MCF 10A (cell line): ENCODE data around the gene SASH1. TPM values are rescaled to one million over a fixed set of nuclear protein-coding genes. Genes with fewer than 3 reads are reported as not detected.

Experiments used
- BruUV-seq: library from RNA; stranded (reverse); fragments of 400-500 nt; replicated peaks from 2 replicates; lab custom pipeline; 2021; lab: Mats Ljungman, UMichigan
- CTCF ChIA-PET: fragments of 300-600 bp; sonication (Branson Sonifier 250); formaldehyde crosslinking; extraction: SDS; loops from one replicate; lab custom pipeline; 2021; ENCODE audit warnings: antibody characterized with exemption, inconsistent platforms; lab: Yijun Ruan, JAX
- POLR2A ChIA-PET: fragments of 300-600, 350-650 bp; sonication (Branson Sonifier 250); formaldehyde crosslinking; extraction: SDS; loops from one replicate; lab custom pipeline; 2020; ENCODE audit warnings: antibody characterized with exemption, inconsistent platforms; lab: Yijun Ruan, JAX
- DNase-seq: peaks from one replicate; pipeline ENCODE4 v3.0.0-alpha.2; 2018; ENCODE audit not compliant: unreplicated experiment
- H3K27ac Mint-ChIP-seq: one replicate; pipeline ENCODE4 v1.8.0; 2022; ENCODE audit warnings: mild to moderate bottlenecking, low read depth, mixed read lengths; ENCODE audit not compliant: unreplicated experiment
- H3K27me3 Mint-ChIP-seq: one replicate; pipeline ENCODE4 v1.8.0; 2022; ENCODE audit warnings: mixed read lengths; ENCODE audit not compliant: insufficient read depth, unreplicated experiment
- H3K36me3 Mint-ChIP-seq: one replicate; pipeline ENCODE4 v1.8.0; 2022; ENCODE audit warnings: mild to moderate bottlenecking, moderate library complexity, mixed read lengths; ENCODE audit not compliant: insufficient read depth, unreplicated experiment
- H3K4me1 Mint-ChIP-seq: one replicate; pipeline ENCODE4 v1.8.0; 2022; ENCODE audit warnings: mixed read lengths; ENCODE audit not compliant: insufficient read depth, unreplicated experiment
- H3K4me3 Mint-ChIP-seq: one replicate; pipeline ENCODE4 v1.8.0; 2022; ENCODE audit warnings: mild to moderate bottlenecking, moderate library complexity, mixed read lengths; ENCODE audit not compliant: unreplicated experiment
- H3K9me3 Mint-ChIP-seq: one replicate; pipeline ENCODE4 v1.8.0; 2022; ENCODE audit warnings: mixed read lengths; ENCODE audit not compliant: unreplicated experiment
- CTCF ChIP-seq: fragments of 200-600 bp; IDR thresholded peaks from one replicate; pipeline ENCODE4 v1.8.0; 2022; ENCODE audit warnings: antibody characterized with exemption, mild to moderate bottlenecking; ENCODE audit not compliant: unreplicated experiment
- intact Hi-C: fragments of 100-400 bp; cut with micrococcal nuclease; formaldehyde crosslinking; loops from 2 replicates; pipeline ENCODE4 v1.14.1; 2022
- total RNA-seq: library from RNA; stranded (reverse); gene quantifications from 2 replicates; pipeline ENCODE4 v1.2.3, GENCODE V29; 2022

Gene SASH1
- total RNA-seq, 1 experiment from 2014 or later, result 18.4 TPM

GRCh38 chr6:148525453-148525852 is 182.8 kb downstream of the SASH1 start:
- H3K4me1 Mint-ChIP-seq, result peaks cover 13% of the 10 kb centered on the region
- H3K27ac Mint-ChIP-seq, result no peak overlapping the region
- H3K9me3 Mint-ChIP-seq, result no peaks in the 10 kb centered on the region
- peaks cover 48% of the 10 kb centered on the region for H3K36me3 Mint-ChIP-seq
- H3K27me3 Mint-ChIP-seq, result no peaks in the 10 kb centered on the region
- no TSS peak for BruUV-seq
- intact Hi-C loops, result no loop called here
- CTCF ChIA-PET, result no interaction called here
- no peak overlapping the region for H3K4me3 Mint-ChIP-seq
- DNase-seq, result no peak
- POLR2A ChIA-PET, result no interaction called here
- TF ChIP-seq CTCF, result no peak

- H3K4me1 Mint-ChIP-seq, result peaks cover 13% of the 10 kb centered on the region
- H3K27ac Mint-ChIP-seq, result no peak overlapping the region
- CTCF ChIA-PET, result interaction anchor here (0.5 kb wide), 1 partner anchor 12 kb away, joined by 3 read pairs; no protein-coding TSS in a partner anchor
- H3K27me3 Mint-ChIP-seq, result no peaks in the 10 kb centered on the region
- no peaks in the 10 kb centered on the region for H3K9me3 Mint-ChIP-seq
- POLR2A ChIA-PET, result interaction anchor here (1.4 kb wide), 1 partner anchor 13 kb away, joined by 7 read pairs; no protein-coding TSS in a partner anchor
- H3K4me3 Mint-ChIP-seq, result no peak overlapping the region
- no TSS peak for BruUV-seq
- TF ChIP-seq CTCF, result no peak
- no peak for DNase-seq
- peaks cover 50% of the 10 kb centered on the region for H3K36me3 Mint-ChIP-seq
- intact Hi-C loops, result no loop called here
These were observed 183.5 kb downstream of the SASH1 start for GRCh38 chr6:148526145-148526544.

GRCh38 chr6:148528292-148528691 is 185.7 kb downstream of the SASH1 start:
- Mint-ChIP-seq H3K27me3 (no peaks in the 10 kb centered on the region), H3K4me3 (no peak overlapping the region), H3K4me1 (no peaks in the 10 kb centered on the region), H3K36me3 (peaks cover 55% of the 10 kb centered on the region), H3K27ac (no peak overlapping the region), H3K9me3 (no peaks in the 10 kb centered on the region)
- no peak for TF ChIP-seq CTCF
- CTCF ChIA-PET, result interaction anchor here (0.6 kb wide), 1 partner anchor 361 kb away, joined by 3 read pairs; no protein-coding TSS in a partner anchor
- no peak for DNase-seq
- POLR2A ChIA-PET, result interaction anchor here (0.8 kb wide), 1 partner anchor 11 kb away, joined by 4 read pairs; no protein-coding TSS in a partner anchor
- intact Hi-C loops, result no loop called here
- no TSS peak for BruUV-seq

GRCh38 chr6:148529010-148529409 is 186.4 kb downstream of the SASH1 start:
- CTCF ChIA-PET, result interaction anchor here (1.8 kb wide), 1 partner anchor 49 kb away, joined by 3 read pairs; no protein-coding TSS in a partner anchor
- no peak for TF ChIP-seq CTCF
- no TSS peak for BruUV-seq
- intact Hi-C loops, result no loop called here
- DNase-seq, result no peak
- H3K4me3 Mint-ChIP-seq, result no peak overlapping the region
- H3K27ac Mint-ChIP-seq, result no peak overlapping the region
- H3K4me1 Mint-ChIP-seq, result no peaks in the 10 kb centered on the region
- H3K27me3 Mint-ChIP-seq, result no peaks in the 10 kb centered on the region
- no peaks in the 10 kb centered on the region for H3K9me3 Mint-ChIP-seq
- POLR2A ChIA-PET, result interaction anchor here (0.8 kb wide), 1 partner anchor 10 kb away, joined by 4 read pairs; no protein-coding TSS in a partner anchor
- H3K36me3 Mint-ChIP-seq, result peaks cover 52% of the 10 kb centered on the region
